ENCODE data around the gene P2RY14.

DNA sequence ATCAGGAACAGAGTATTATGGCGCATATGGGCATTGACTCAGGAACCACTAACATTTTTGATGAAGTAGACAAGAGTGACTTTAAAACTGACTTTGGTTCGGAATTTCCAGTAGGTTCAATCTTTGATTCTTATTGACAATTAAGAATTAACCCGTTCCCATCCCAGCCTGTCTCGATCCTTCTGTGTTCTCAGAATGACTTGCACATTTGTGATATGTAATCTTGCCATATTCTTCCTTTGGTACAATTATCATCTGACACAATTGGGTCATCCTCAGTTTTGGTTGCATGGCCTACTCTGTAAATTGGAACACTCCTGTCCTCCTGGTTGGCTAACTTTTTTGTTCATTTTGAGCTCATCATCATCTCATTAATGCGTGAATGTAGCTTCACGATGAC lies 85.8 kb downstream of the P2RY14 start:
- TF ChIP-seq, protein P1, sequence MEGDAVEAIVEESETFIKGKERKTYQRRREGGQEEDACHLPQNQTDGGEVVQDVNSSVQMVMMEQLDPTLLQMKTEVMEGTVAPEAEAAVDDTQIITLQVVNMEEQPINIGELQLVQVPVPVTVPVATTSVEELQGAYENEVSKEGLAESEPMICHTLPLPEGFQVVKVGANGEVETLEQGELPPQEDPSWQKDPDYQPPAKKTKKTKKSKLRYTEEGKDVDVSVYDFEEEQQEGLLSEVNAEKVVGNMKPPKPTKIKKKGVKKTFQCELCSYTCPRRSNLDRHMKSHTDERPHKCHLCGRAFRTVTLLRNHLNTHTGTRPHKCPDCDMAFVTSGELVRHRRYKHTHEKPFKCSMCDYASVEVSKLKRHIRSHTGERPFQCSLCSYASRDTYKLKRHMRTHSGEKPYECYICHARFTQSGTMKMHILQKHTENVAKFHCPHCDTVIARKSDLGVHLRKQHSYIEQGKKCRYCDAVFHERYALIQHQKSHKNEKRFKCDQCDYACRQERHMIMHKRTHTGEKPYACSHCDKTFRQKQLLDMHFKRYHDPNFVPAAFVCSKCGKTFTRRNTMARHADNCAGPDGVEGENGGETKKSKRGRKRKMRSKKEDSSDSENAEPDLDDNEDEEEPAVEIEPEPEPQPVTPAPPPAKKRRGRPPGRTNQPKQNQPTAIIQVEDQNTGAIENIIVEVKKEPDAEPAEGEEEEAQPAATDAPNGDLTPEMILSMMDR (IDR thresholded peaks at IDR 0.05): no peak
- no peak for TF ChIP-seq POLR2A (IDR thresholded peaks at IDR 0.05)

All from transverse colon (tissue), 3 donors.